A549 (cell line): ENCODE data around the gene MCAT. TPM values are rescaled to one million over a fixed set of nuclear protein-coding genes. Genes with fewer than 3 reads are reported as not detected.

Experiments used
- ATAC-seq, 2 experiments: fragments of 200-7000 bp in 1 of 2; fragments of >200 bp in 1 of 2; cut with Nextera tagmentation in 1 of 2; cut with Tn5 transposase in 1 of 2; 3 replicates each; pipeline versions ENCODE4 v1.8.0 to v1.9.1; 2018 to 2020; ENCODE audit warnings: mild to moderate bottlenecking in 1 of 2, moderate library complexity in 1 of 2
- CTCF ChIA-PET: fragments of 300-600 bp; sonication (Branson Sonifier 250); formaldehyde crosslinking; extraction: SDS; loops from one replicate; lab custom pipeline; 2021; ENCODE audit warnings: antibody characterized with exemption, inconsistent platforms; lab: Yijun Ruan, JAX
- POLR2A ChIA-PET: fragments of 350-600 bp; formaldehyde crosslinking; extraction: SDS; loops from one replicate; lab custom pipeline; 2021; ENCODE audit warnings: antibody characterized with exemption, inconsistent platforms; lab: Yijun Ruan, JAX
- DNase-seq, 2 experiments: peaks; one replicate each; pipeline versions ENCODE4 v3.0.0 to v3.0.0-alpha.2; 2011 to 2016; ENCODE audit warnings: low read depth in 1 of 2, low spot score in 1 of 2
- FAIRE-seq: peaks from 2 replicates; lab custom pipeline; 2011; peaks lifted over from hg19 to GRCh38; lab: Jason Lieb, UNC
- H3K27ac ChIP-seq, 2 experiments: fragments of >200 bp; sonication (Bioruptor Twin); formaldehyde crosslinking; 3 replicates each; pipeline ENCODE4 v1.5.1; 2016 to 2017
- H3K4me1 ChIP-seq: fragments of >200 bp; sonication (Bioruptor Twin); formaldehyde crosslinking; 3 replicates; pipeline ENCODE4 v1.6.1; 2016
- H3K4me2 ChIP-seq: fragments of >200 bp; sonication (Bioruptor Twin); formaldehyde crosslinking; 3 replicates; pipeline ENCODE4 v1.6.1; 2016
- H3K4me3 ChIP-seq: fragments of >200 bp; sonication (Bioruptor Twin); formaldehyde crosslinking; 3 replicates; pipeline ENCODE4 v1.5.1; 2016
- H3K9me3 ChIP-seq: fragments of >200 bp; sonication (Bioruptor Twin); formaldehyde crosslinking; 3 replicates; pipeline ENCODE4 v1.6.1; 2016
- BHLHE40 ChIP-seq: IDR thresholded peaks from 2 replicates; pipeline ENCODE4 v1.6.1; 2012; ENCODE audit warnings: low read depth, low read length, inconsistent platforms
- CBX8 ChIP-seq: fragments of 200-600 bp; sonication (generic); IDR thresholded peaks from 2 replicates; pipeline ENCODE4 v1.6.1; 2016
- E2F6 ChIP-seq: IDR thresholded peaks from 2 replicates; pipeline ENCODE4 v1.6.1; 2012; ENCODE audit warnings: low read depth, borderline replicate concordance
- EHMT2 ChIP-seq: fragments of 200-600 bp; sonication (generic); IDR thresholded peaks from 2 replicates; pipeline ENCODE4 v1.6.1; 2016; ENCODE audit warnings: antibody characterized with exemption, low read depth, mild to moderate bottlenecking, moderate library complexity
- EP300 ChIP-seq, 2 experiments: fragments of >200 bp; sonication (Bioruptor Twin); formaldehyde crosslinking; IDR thresholded peaks; 2 replicates in 1 of 2; 3 replicates in 1 of 2; pipeline ENCODE4 v1.6.1; 2016 to 2017
- HDAC2 ChIP-seq: fragments of 200-600 bp; sonication (generic); IDR thresholded peaks from 2 replicates; pipeline ENCODE4 v1.6.1; 2016
- HEYL ChIP-seq: fragments of 250-450 bp; sonication (Bioruptor Pico); IDR thresholded peaks from 2 replicates; pipeline ENCODE4 v1.8.0; 2021; ENCODE audit warnings: mild to moderate bottlenecking, moderate library complexity
- JUN ChIP-seq, 2 experiments: fragments of >200 bp; sonication (Bioruptor Twin); formaldehyde crosslinking; IDR thresholded peaks; 2 replicates in 1 of 2; 3 replicates in 1 of 2; pipeline ENCODE4 v1.6.1; 2016 to 2017
- JUNB ChIP-seq: fragments of >200 bp; sonication (Bioruptor Twin); formaldehyde crosslinking; IDR thresholded peaks from 2 replicates; pipeline ENCODE4 v1.6.1; 2016
- MAX ChIP-seq: IDR thresholded peaks from 2 replicates; pipeline ENCODE4 v1.6.1; 2012
- MAZ ChIP-seq: fragments of 150-350 bp; IDR thresholded peaks from 2 replicates; pipeline ENCODE4 v1.6.1; 2014; ENCODE audit warnings: antibody characterized with exemption, low read depth, low read length, borderline replicate concordance
- PHF8 ChIP-seq: fragments of 200-600 bp; sonication (generic); IDR thresholded peaks from 2 replicates; pipeline ENCODE4 v1.6.1; 2016; ENCODE audit warnings: low read depth, mild to moderate bottlenecking, antibody characterized with exemption, moderate library complexity, borderline replicate concordance
- POLR2A ChIP-seq: IDR thresholded peaks from 2 replicates; pipeline ENCODE4 v1.6.1; 2012; ENCODE audit warnings: mild to moderate bottlenecking, low read length
- POLR2AphosphoS2 ChIP-seq: conservative IDR thresholded peaks from 2 replicates; pipeline ENCODE4 v1.6.1; 2012; ENCODE audit warnings: low read length, improper control_type of control experiment, inconsistent platforms
- RAD21 ChIP-seq, 2 experiments: fragments of >200 bp in 1 of 2; sonication (Bioruptor Twin) in 1 of 2; formaldehyde crosslinking in 1 of 2; IDR thresholded peaks in 1 of 2; conservative IDR thresholded peaks in 1 of 2; 2 replicates in 1 of 2; 3 replicates in 1 of 2; pipeline ENCODE4 v1.6.1; 2012 to 2018; ENCODE audit warnings: inconsistent platforms in 1 of 2
- TFCP2L1 ChIP-seq: fragments of 250-450 bp; sonication (Bioruptor Pico); IDR thresholded peaks from 2 replicates; pipeline ENCODE4 v1.5.0; 2021; ENCODE audit warnings: mild to moderate bottlenecking
- ZC3H11A ChIP-seq: fragments of 450-650 bp; IDR thresholded peaks from 2 replicates; pipeline ENCODE4 v1.6.1; 2014; ENCODE audit warnings: antibody characterized with exemption, mild to moderate bottlenecking
- WGBS: methylation state at CpG from one replicate; pipeline ENCODE4 v1.1.6; 2017; ENCODE audit errors: missing lambda C conversion rate; 5-methylcytosine and 5-hydroxymethylcytosine counted together
- polyA plus RNA-seq, 4 experiments: library from polyadenylated mRNA; depleted of rRNA in 3 of 4; stranded (reverse); fragments of >200 nt; fragmentation: RNase III in 1 of 4; extraction: RNeasy Plus Mini Kit Qiagen cat#74134 plus additional on column Dnase treatment in 1 of 4; gene quantifications; 2 replicates in 3 of 4; 3 replicates in 1 of 4; pipeline ENCODE4 v1.2.3, GENCODE V29; 2011 to 2017

MCAT gene
- polyA plus RNA-seq, 2 of the 4 experiments (the other 2 are of a cell fraction), result 11.8 to 15.5 TPM

DNA sequence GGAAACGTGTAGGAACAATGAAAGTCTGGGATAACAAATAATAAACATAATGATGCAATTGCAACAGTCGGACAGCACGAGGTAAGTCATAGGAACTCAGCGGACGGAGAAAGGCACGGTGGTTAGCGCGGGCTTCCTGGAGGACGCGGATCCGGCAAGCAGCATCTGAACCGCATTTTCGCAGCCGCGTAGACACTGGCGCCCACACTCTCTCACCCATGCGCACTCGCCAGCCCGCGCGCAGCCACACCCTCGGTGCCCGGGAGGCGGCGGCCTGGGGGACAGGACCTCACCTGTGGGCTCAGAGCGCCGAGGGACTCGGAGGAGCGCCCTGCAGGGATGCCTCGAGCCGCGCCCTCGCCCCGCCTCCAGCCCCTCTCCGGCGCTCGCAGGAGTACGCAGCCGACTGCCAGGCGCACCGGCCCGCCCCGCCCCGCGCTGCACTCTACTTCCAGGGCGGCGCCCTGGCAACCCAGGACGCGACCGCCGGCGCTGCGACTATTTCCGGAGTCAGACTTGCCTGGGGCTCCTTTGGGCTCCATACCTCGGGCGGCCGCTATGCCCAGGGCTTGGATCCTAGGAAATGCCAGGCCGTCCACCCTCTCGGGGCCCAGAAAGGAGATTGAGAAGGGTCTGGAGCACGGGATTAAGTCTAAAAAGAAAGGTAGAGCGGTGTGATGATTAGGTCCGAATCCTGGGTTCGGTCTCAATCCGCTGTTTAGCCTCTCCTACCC is 54.0 kb downstream of the MCAT start, which contains the start of gene TTLL1:
TSS of gene TTLL1 (minus strand) at position 408 of the 734 bp plus-strand sequence. CDS start 13,805 bp downstream, outside the sequence.
- peaks cover 8% of the 10 kb centered on the region for H3K4me1 ChIP-seq
- FAIRE-seq, result no peak
- no peak for TF ChIP-seq MAZ
- TF ChIP-seq E2F6, result peak; percentile 70; the same call in 1 of the 2 replicates
- 0 out of 5 replicates have a peak, but pooled peaks of 1 of the 2 experiments have one; percentile 22 for TF ChIP-seq RAD21 (conservative IDR thresholded peaks at IDR 0.05 in 1 of 2, IDR thresholded peaks at IDR 0.05 in 1 of 2)
- no peak for TF ChIP-seq HEYL (CRISPR knock-in tag)
- peak; percentile 34; the same call in 1 of the 2 replicates for TF ChIP-seq PHF8
- TF ChIP-seq TFCP2L1 (CRISPR knock-in tag), result no peak
- no peak for TF ChIP-seq EHMT2
- peak; percentile 8 to 54; a peak in 2 of 5 replicates for TF ChIP-seq JUN (IDR thresholded peaks at IDR 0.05)
- TF ChIP-seq ZC3H11A, result no peak
- TF ChIP-seq POLR2A, result peak; percentile 44; the same call in 1 of the 2 replicates
- no peak for TF ChIP-seq EP300 (IDR thresholded peaks at IDR 0.05)
- peak; percentile 51; the same call in 1 of the 2 replicates for TF ChIP-seq MAX
- H3K4me2 ChIP-seq, result peak within 1 kb of the TSS; percentile 74
- ChIA-PET CTCF (no interaction called here), POLR2A (interaction anchor here (0.5 kb wide), 1 partner anchor 77 kb away, joined by 3 read pairs; no protein-coding TSS in a partner anchor)
- WGBS, result 5% methylated on average over 25 of the region's 64 CpGs
- H3K9me3 ChIP-seq, result no peaks in the 10 kb centered on the region
- peak; percentile 84 to 86 for DNase-seq
- peak within 1 kb of the TSS; percentile 64 to 92 for H3K27ac ChIP-seq
- ATAC-seq, result peak; percentile 96 to 97
- peak within 1 kb of the TSS; percentile 45 for H3K4me3 ChIP-seq

- H3K4me1 ChIP-seq, result 0 out of 3 replicates have a peak, but pooled peaks cover 4% of the 10 kb centered on the region
- no peak for DNase-seq
- no peak for FAIRE-seq
- ChIA-PET CTCF (no interaction called here), POLR2A (interaction anchor here (0.5 kb wide), 1 partner anchor 77 kb away, joined by 3 read pairs; no protein-coding TSS in a partner anchor)
- peak; percentile 2 to 8; a peak in 3 of 6 replicates for ATAC-seq
- peak overlapping the region; percentile 64 to 92 for H3K27ac ChIP-seq
- TF ChIP-seq POLR2AphosphoS2 (no peak), CBX8 (no peak), HDAC2 (no peak)
- no peaks in the 10 kb centered on the region for H3K9me3 ChIP-seq
- 55% methylated on average over 6 of the region's 9 CpGs for WGBS
- peak overlapping the region; percentile 45 for H3K4me3 ChIP-seq
- H3K4me2 ChIP-seq, result peak overlapping the region; percentile 74
Observed at GRCh38 chr22:43088627-43088983, 54.6 kb downstream of the MCAT start.

DNA sequence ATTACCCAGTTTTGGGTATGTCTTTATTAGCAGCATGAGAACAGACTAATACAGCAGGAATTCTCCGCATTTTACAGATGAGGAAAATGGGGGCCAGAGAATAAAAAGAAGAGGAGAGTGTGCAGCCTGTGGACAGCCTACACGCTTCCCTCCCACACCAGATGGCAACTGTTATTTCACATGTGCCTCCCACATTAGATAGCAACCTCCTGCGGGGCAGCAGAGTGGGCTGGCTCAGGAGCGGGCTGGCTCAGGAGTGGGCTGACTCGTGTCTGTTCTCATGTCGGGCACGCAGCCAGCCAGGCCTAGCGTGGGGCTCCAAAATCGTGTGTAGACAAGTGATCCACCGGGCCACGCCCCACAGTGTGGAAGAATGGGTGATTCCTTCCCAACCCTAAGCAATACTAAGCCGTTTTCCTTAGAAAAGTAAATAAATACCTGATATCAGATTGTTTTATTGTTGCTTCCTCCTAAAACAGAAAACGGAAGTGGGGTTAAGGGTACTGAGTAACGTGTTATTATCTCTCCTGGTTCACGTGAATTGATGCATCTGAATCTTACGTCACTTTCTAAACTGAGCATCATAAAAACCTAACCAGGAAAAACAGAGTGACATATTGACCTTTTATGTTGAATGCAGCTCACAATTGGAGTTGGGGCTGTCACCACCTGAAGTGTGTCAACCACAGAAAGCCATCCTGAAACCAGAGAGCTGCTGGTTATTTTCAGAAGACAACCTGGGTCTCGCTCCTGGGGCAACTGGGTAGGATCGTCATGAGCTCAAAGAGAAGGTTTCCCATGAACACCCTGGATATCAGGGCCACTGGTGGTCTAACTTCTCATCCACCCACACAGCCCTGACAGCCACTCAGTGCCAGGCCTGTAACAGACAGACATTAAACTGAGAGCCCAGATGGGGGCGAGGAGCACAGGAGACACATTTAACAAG is 57.3 kb downstream of the MCAT start:
- CTCF ChIA-PET, result interaction anchor here (1.0 kb wide), 2 partner anchors 26 to 98 kb away, joined by 3 read pairs; no protein-coding TSS in a partner anchor
- 0 out of 3 replicates have a peak, but pooled peaks cover 4% of the 10 kb centered on the region for H3K4me1 ChIP-seq
- WGBS, result 88% methylated on average over 18 of the region's 19 CpGs
- POLR2A ChIA-PET, result no interaction called here
- no peak overlapping the region for H3K4me3 ChIP-seq
- no peak overlapping the region for H3K27ac ChIP-seq
- TF ChIP-seq EHMT2 (no peak), JUNB (no peak), BHLHE40 (no peak), TFCP2L1 (CRISPR knock-in tag) (no peak)
- no peak for DNase-seq
- H3K4me2 ChIP-seq, result no peak overlapping the region
- FAIRE-seq, result no peak
- ATAC-seq, result no peak
- H3K9me3 ChIP-seq, result no peaks in the 10 kb centered on the region

Other genes with a start within 250 kb of the MCAT start
- 76.5 and 94.0 TPM in 2 replicates for gene PACSIN2, start 128.2 kb downstream of the MCAT start, polyA plus RNA-seq (2011; rRNA removed)
- gene PACSIN2, start 128.2 kb downstream of the MCAT start, polyA plus RNA-seq (2017; fragmentation: RNase III; extraction: RNeasy Plus Mini Kit Qiagen cat#74134 plus additional on column Dnase treatment), result 60.2 to 63.4 TPM (median 60.3 TPM) in 3 replicates
- gene TTLL1, start 54.0 kb downstream of the MCAT start, polyA plus RNA-seq (2011; rRNA removed), result 5.0 and 5.8 TPM in 2 replicates
- 1.9 to 2.8 TPM (median 2.3 TPM) in 3 replicates for gene TTLL1, start 54.0 kb downstream of the MCAT start, polyA plus RNA-seq (2017; fragmentation: RNase III; extraction: RNeasy Plus Mini Kit Qiagen cat#74134 plus additional on column Dnase treatment)
- gene BIK, start 32.6 kb downstream of the MCAT start, polyA plus RNA-seq (2011; rRNA removed), result 0.30 and 0.88 TPM in 2 replicates
- gene BIK, start 32.6 kb downstream of the MCAT start, polyA plus RNA-seq (2017; fragmentation: RNase III; extraction: RNeasy Plus Mini Kit Qiagen cat#74134 plus additional on column Dnase treatment), result 0.54 to 0.80 TPM (median 0.54 TPM) in 3 replicates
- gene TSPO, start 8.2 kb upstream of the MCAT start, polyA plus RNA-seq (2011; rRNA removed), result 42.4 and 43.2 TPM in 2 replicates
- 83.2 to 94.4 TPM (median 93.9 TPM) in 3 replicates for gene TSPO, start 8.2 kb upstream of the MCAT start, polyA plus RNA-seq (2017; fragmentation: RNase III; extraction: RNeasy Plus Mini Kit Qiagen cat#74134 plus additional on column Dnase treatment)
- 8.6 and 9.5 TPM in 2 replicates for gene TTLL12, start 43.7 kb upstream of the MCAT start, polyA plus RNA-seq (2011; rRNA removed)
- gene TTLL12, start 43.7 kb upstream of the MCAT start, polyA plus RNA-seq (2017; fragmentation: RNase III; extraction: RNeasy Plus Mini Kit Qiagen cat#74134 plus additional on column Dnase treatment), result 17.8 to 19.8 TPM (median 18.7 TPM) in 3 replicates
- 0.08 and 0.12 TPM in 2 replicates for gene SCUBE1, start 200.0 kb upstream of the MCAT start, polyA plus RNA-seq (2011; rRNA removed)
- 0.01 to 0.12 TPM (median 0.01 TPM) in 3 replicates for gene SCUBE1, start 200.0 kb upstream of the MCAT start, polyA plus RNA-seq (2017; fragmentation: RNase III; extraction: RNeasy Plus Mini Kit Qiagen cat#74134 plus additional on column Dnase treatment)